Measurements from ENCODE around the gene UCN2. TPM values are rescaled to one million over a fixed set of nuclear protein-coding genes. Genes with fewer than 3 reads are reported as not detected.

UCN2 gene
- total RNA-seq, 1 experiment from 2014 or later: not detected

DNA sequence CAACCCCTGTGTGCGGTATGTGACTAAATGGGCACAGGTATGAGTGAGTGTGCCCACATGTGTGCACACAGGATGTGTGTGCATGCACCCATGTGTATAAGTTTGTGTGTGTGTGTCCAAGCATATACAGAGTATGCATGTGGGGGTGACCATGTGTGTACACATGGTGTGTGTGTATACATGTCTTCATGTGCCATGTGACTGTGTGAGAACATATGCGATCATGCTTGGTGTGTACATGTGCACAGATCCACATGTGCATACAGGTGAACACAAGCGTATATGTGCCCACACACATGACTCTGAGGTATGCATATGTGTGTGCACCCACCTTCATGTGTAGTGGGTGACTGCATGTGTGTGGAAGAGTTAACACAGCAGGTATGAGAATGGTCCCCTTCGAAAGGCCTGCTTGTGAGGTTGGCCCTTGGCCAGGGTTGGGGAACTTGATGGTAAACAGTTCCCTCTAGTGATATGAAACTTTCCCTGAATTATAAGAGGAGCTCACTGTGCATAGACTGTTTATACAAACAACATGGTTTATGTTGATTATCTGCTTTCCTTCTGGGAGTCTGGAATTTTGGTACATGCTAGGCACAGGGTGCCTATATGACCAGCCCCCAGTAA is 17.3 kb downstream of the UCN2 start (continued):
- TF ChIP-seq, protein P1, sequence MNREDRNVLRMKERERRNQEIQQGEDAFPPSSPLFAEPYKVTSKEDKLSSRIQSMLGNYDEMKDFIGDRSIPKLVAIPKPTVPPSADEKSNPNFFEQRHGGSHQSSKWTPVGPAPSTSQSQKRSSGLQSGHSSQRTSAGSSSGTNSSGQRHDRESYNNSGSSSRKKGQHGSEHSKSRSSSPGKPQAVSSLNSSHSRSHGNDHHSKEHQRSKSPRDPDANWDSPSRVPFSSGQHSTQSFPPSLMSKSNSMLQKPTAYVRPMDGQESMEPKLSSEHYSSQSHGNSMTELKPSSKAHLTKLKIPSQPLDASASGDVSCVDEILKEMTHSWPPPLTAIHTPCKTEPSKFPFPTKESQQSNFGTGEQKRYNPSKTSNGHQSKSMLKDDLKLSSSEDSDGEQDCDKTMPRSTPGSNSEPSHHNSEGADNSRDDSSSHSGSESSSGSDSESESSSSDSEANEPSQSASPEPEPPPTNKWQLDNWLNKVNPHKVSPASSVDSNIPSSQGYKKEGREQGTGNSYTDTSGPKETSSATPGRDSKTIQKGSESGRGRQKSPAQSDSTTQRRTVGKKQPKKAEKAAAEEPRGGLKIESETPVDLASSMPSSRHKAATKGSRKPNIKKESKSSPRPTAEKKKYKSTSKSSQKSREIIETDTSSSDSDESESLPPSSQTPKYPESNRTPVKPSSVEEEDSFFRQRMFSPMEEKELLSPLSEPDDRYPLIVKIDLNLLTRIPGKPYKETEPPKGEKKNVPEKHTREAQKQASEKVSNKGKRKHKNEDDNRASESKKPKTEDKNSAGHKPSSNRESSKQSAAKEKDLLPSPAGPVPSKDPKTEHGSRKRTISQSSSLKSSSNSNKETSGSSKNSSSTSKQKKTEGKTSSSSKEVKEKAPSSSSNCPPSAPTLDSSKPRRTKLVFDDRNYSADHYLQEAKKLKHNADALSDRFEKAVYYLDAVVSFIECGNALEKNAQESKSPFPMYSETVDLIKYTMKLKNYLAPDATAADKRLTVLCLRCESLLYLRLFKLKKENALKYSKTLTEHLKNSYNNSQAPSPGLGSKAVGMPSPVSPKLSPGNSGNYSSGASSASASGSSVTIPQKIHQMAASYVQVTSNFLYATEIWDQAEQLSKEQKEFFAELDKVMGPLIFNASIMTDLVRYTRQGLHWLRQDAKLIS (CRISPR knock-in tag; IDR thresholded peaks at IDR 0.05; ENCODE audit: borderline replicate concordance): no peak
- TF ChIP-seq, protein P2, sequence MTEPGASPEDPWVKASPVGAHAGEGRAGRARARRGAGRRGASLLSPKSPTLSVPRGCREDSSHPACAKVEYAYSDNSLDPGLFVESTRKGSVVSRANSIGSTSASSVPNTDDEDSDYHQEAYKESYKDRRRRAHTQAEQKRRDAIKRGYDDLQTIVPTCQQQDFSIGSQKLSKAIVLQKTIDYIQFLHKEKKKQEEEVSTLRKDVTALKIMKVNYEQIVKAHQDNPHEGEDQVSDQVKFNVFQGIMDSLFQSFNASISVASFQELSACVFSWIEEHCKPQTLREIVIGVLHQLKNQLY (CRISPR knock-in tag; IDR thresholded peaks at IDR 0.05): no peak
- TF ChIP-seq NR3C1 (CRISPR knock-in tag; conservative IDR thresholded peaks at IDR 0.05; ENCODE audit: low read depth) (no peak), ELF4 (CRISPR knock-in tag; IDR thresholded peaks at IDR 0.05; ENCODE audit: low read depth) (no peak), CREB1 (CRISPR knock-in tag; IDR thresholded peaks at IDR 0.05) (no peak), ZNF423 (CRISPR knock-in tag; IDR thresholded peaks at IDR 0.05) (no peak), GRHL2 (CRISPR knock-in tag; IDR thresholded peaks at IDR 0.05; ENCODE audit: insufficient replicate concordance, severe bottlenecking) (no peak)
- TF ChIP-seq, protein P3, sequence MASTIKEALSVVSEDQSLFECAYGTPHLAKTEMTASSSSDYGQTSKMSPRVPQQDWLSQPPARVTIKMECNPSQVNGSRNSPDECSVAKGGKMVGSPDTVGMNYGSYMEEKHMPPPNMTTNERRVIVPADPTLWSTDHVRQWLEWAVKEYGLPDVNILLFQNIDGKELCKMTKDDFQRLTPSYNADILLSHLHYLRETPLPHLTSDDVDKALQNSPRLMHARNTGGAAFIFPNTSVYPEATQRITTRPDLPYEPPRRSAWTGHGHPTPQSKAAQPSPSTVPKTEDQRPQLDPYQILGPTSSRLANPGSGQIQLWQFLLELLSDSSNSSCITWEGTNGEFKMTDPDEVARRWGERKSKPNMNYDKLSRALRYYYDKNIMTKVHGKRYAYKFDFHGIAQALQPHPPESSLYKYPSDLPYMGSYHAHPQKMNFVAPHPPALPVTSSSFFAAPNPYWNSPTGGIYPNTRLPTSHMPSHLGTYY (CRISPR knock-in tag; IDR thresholded peaks at IDR 0.05): no peak
- TF ChIP-seq, protein P4, sequence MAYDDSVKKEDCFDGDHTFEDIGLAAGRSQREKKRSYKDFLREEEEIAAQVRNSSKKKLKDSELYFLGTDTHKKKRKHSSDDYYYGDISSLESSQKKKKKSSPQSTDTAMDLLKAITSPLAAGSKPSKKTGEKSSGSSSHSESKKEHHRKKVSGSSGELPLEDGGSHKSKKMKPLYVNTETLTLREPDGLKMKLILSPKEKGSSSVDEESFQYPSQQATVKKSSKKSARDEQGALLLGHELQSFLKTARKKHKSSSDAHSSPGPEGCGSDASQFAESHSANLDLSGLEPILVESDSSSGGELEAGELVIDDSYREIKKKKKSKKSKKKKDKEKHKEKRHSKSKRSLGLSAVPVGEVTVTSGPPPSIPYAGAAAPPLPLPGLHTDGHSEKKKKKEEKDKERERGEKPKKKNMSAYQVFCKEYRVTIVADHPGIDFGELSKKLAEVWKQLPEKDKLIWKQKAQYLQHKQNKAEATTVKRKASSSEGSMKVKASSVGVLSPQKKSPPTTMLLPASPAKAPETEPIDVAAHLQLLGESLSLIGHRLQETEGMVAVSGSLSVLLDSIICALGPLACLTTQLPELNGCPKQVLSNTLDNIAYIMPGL (CRISPR knock-in tag; IDR thresholded peaks at IDR 0.05): no peak
- TF ChIP-seq, protein P5, sequence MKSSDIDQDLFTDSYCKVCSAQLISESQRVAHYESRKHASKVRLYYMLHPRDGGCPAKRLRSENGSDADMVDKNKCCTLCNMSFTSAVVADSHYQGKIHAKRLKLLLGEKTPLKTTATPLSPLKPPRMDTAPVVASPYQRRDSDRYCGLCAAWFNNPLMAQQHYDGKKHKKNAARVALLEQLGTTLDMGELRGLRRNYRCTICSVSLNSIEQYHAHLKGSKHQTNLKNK (CRISPR knock-in tag; IDR thresholded peaks at IDR 0.05): no peak
- TF ChIP-seq, protein P6, sequence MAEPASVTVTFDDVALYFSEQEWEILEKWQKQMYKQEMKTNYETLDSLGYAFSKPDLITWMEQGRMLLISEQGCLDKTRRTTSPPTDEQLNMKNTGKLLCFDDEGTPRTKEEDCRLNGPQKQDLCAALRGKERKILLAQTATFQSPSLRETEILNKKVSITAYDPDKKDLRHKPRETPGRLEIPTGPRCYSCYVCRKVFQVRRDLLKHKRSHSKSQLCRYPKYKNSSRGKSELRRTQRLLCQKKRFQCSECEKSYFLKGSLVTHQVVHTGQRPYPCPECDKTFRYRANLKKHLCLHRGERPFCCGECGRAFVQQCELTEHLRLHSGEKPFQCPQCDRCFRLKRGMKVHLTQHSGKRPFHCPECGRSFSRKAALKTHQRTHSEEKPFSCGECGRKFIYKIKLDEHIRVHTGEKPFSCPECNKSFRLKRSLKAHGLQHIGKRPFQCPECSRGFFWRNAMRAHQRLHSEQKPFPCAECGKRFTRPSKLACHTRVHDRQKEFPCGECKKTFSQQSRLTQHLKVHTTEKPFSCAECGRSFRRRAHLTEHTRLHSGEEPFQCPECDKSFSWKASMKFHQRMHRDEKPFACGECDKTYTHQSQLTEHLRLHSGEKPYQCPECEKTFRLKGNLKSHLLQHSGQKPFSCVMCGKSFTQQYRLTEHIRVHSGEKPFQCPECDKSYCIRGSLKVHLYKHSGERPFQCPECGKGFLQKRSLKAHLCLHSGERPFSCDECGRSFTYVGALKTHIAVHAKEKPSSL (CRISPR knock-in tag; conservative IDR thresholded peaks at IDR 0.05): no peak

DNA sequence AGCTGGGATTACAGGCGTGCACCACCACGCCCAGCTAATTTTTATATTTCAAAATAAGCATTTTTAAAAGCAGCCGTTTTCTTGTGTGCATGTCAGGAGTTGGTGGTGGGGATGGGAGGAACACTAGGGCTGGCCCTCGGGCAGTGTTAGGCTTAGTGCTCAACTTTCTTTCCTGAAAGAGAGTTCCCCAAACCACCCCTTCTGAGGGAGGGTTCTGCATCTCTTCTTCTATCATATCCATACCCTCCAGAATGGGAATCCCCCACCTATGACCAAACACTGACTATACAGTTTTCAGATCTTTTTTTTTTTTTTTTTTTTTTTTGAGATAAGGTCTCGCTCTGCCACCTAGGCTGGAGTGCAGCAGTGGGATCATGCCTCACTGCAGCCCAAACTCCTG is 19.4 kb downstream of the UCN2 start:
- no peak overlapping the region for H3K4me3 Mint-ChIP-seq
- no peaks in the 10 kb centered on the region for H3K9me3 Mint-ChIP-seq
- ChIA-PET CTCF (interaction anchor here (0.6 to 1.3 kb wide), 3 partner anchors 34 to 137 kb away, joined by 3 to 5 read pairs (median 4); no protein-coding TSS in a partner anchor), POLR2A (no interaction called here)
- H3K4me1 Mint-ChIP-seq: no peaks in the 10 kb centered on the region
- no peaks in the 10 kb centered on the region for H3K27me3 Mint-ChIP-seq (ENCODE audit: low read depth)
- peaks cover 58% of the 10 kb centered on the region for H3K36me3 Mint-ChIP-seq
- ATAC-seq (no peak), DNase-seq (ENCODE audit: low spot score) (no peak)
- H3K27ac Mint-ChIP-seq: no peak overlapping the region
- TF ChIP-seq CREB1 (CRISPR knock-in tag; IDR thresholded peaks at IDR 0.05) (no peak), GRHL2 (CRISPR knock-in tag; IDR thresholded peaks at IDR 0.05; ENCODE audit: insufficient replicate concordance, severe bottlenecking) (no peak), KAT7 (CRISPR knock-in tag; IDR thresholded peaks at IDR 0.05; ENCODE audit: borderline replicate concordance) (no peak), IRF2 (CRISPR knock-in tag; IDR thresholded peaks at IDR 0.05; ENCODE audit: borderline replicate concordance, low read depth) (no peak), NFYB (CRISPR knock-in tag; conservative IDR thresholded peaks at IDR 0.05; ENCODE audit: low read depth) (no peak), ESRRA (CRISPR knock-in tag; IDR thresholded peaks at IDR 0.05; ENCODE audit: borderline replicate concordance) (no peak)
- TF ChIP-seq, protein P5 (CRISPR knock-in tag; IDR thresholded peaks at IDR 0.05): no peak
- TF ChIP-seq, protein P7, sequence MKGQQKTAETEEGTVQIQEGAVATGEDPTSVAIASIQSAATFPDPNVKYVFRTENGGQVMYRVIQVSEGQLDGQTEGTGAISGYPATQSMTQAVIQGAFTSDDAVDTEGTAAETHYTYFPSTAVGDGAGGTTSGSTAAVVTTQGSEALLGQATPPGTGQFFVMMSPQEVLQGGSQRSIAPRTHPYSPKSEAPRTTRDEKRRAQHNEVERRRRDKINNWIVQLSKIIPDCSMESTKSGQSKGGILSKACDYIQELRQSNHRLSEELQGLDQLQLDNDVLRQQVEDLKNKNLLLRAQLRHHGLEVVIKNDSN (CRISPR knock-in tag; IDR thresholded peaks at IDR 0.05): no peak
- TF ChIP-seq, protein P8, sequence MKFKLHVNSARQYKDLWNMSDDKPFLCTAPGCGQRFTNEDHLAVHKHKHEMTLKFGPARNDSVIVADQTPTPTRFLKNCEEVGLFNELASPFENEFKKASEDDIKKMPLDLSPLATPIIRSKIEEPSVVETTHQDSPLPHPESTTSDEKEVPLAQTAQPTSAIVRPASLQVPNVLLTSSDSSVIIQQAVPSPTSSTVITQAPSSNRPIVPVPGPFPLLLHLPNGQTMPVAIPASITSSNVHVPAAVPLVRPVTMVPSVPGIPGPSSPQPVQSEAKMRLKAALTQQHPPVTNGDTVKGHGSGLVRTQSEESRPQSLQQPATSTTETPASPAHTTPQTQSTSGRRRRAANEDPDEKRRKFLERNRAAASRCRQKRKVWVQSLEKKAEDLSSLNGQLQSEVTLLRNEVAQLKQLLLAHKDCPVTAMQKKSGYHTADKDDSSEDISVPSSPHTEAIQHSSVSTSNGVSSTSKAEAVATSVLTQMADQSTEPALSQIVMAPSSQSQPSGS (CRISPR knock-in tag; IDR thresholded peaks at IDR 0.05; ENCODE audit: borderline replicate concordance, low read depth): no peak
- TF ChIP-seq, protein P9, sequence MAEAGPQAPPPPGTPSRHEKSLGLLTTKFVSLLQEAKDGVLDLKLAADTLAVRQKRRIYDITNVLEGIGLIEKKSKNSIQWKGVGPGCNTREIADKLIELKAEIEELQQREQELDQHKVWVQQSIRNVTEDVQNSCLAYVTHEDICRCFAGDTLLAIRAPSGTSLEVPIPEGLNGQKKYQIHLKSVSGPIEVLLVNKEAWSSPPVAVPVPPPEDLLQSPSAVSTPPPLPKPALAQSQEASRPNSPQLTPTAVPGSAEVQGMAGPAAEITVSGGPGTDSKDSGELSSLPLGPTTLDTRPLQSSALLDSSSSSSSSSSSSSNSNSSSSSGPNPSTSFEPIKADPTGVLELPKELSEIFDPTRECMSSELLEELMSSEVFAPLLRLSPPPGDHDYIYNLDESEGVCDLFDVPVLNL (CRISPR knock-in tag; IDR thresholded peaks at IDR 0.05; ENCODE audit: borderline replicate concordance, low read depth): no peak
